ENCODE data around the gene PLCB2. TPM values are rescaled to one million over a fixed set of nuclear protein-coding genes. Genes with fewer than 3 reads are reported as not detected.
A peak's percentile ranks its signal among the peaks of the same experiment; 100 is the strongest.

PLCB2 gene
- total and polyA plus RNA-seq, 12 donors: 2.5 to 100 (median 24.3) TPM

- H3K4me3 ChIP-seq: no peak overlapping the region
- no peaks in the 10 kb centered on the region for H3K36me3 ChIP-seq (replicated peaks in 1 of 2)
- peak overlapping the region in 2 of 5 donors; percentile 62 to 88 for H3K27ac ChIP-seq
- H3K9me3 ChIP-seq (replicated peaks in 1 of 3): no peaks in the 10 kb centered on the region
- no peaks in the 10 kb centered on the region for H3K27me3 ChIP-seq
- intact Hi-C loops (cut with DNase I): no loop called here
- no peak for DNase-seq
- H3K4me1 ChIP-seq (replicated peaks in 1 of 2): peaks cover 15 to 38% of the 10 kb centered on the region in 2 donors
- 66 to 76% (median 72%) methylated on average over 5 to 8 of the region's 8 CpGs for WGBS, 4 donors
- TF ChIP-seq POLR2A (IDR thresholded peaks at IDR 0.05) (no peak), CTCF (IDR thresholded peaks at IDR 0.05) (no peak)
Measured at GRCh38 chr15:40258544-40258943, 49.2 kb downstream of the PLCB2 start.

GRCh38 chr15:40257656-40258450, 49.9 kb downstream of the PLCB2 start:
- no peak for TF ChIP-seq POLR2A (IDR thresholded peaks at IDR 0.05)
- TF ChIP-seq CTCF (IDR thresholded peaks at IDR 0.05): no peak
- H3K9me3 ChIP-seq (replicated peaks in 1 of 3): no peaks in the 10 kb centered on the region
- H3K27ac ChIP-seq: peak overlapping the region in 4 of 5 donors; percentile 74 to 93 (median 85)
- DNase-seq: no peak
- no peak overlapping the region for H3K4me3 ChIP-seq
- peaks cover 15 to 37% of the 10 kb centered on the region in 2 donors for H3K4me1 ChIP-seq (replicated peaks in 1 of 2)
- intact Hi-C loops (cut with DNase I): no loop called here
- 80 to 93% (median 83%) methylated on average over 6 to 9 of the region's 9 CpGs for WGBS, 4 donors
- no peaks in the 10 kb centered on the region for H3K27me3 ChIP-seq
- no peaks in the 10 kb centered on the region for H3K36me3 ChIP-seq (replicated peaks in 1 of 2)

GRCh38 chr15:40256638-40257235, 51.0 kb downstream of the PLCB2 start:
- Histone ChIP-seq H3K4me1 (replicated peaks in 1 of 2) (peaks cover 16 to 45% of the 10 kb centered on the region in 2 donors), H3K27me3 (no peaks in the 10 kb centered on the region), H3K27ac (peak overlapping the region; percentile 14 to 93 (median 82)), H3K9me3 (replicated peaks in 1 of 3) (no peaks in the 10 kb centered on the region), H3K4me3 (no peak overlapping the region), H3K36me3 (replicated peaks in 1 of 2) (no peaks in the 10 kb centered on the region)
- TF ChIP-seq CTCF (IDR thresholded peaks at IDR 0.05) (no peak), POLR2A (IDR thresholded peaks at IDR 0.05) (peak in 1 of 2 donors; percentile 64)
- intact Hi-C loops (cut with DNase I): no loop called here
- 47 to 55% (median 50%) methylated on average over 11 to 17 of the region's 17 CpGs for WGBS, 4 donors
- DNase-seq: peak; percentile 71 to 89 (median 85)

GRCh38 chr15:40255033-40255432, 52.7 kb downstream of the PLCB2 start:
- TF ChIP-seq POLR2A (IDR thresholded peaks at IDR 0.05) (no peak), CTCF (IDR thresholded peaks at IDR 0.05) (no peak)
- Histone ChIP-seq H3K4me1 (replicated peaks in 1 of 2) (peaks cover 16 to 46% of the 10 kb centered on the region in 2 donors), H3K36me3 (replicated peaks in 1 of 2) (no peaks in the 10 kb centered on the region), H3K9me3 (replicated peaks in 1 of 3) (no peaks in the 10 kb centered on the region), H3K27ac (no peak overlapping the region), H3K4me3 (no peak overlapping the region), H3K27me3 (no peaks in the 10 kb centered on the region)
- DNase-seq: no peak
- WGBS, 4 donors: 93 to 97% (median 94%) methylated on average over 3 to 4 of the region's 4 CpGs
- intact Hi-C loops (cut with DNase I): no loop called here
